ENCODE data around the gene LAMA2. TPM values are rescaled to one million over a fixed set of nuclear protein-coding genes. Genes with fewer than 3 reads are reported as not detected.

The LAMA2 gene
- total and polyA plus RNA-seq, 2 of the 8 experiments (the other 6 are each of a cell fraction or from before 2014, with no cell fraction given): 1.3 to 3.8 TPM

- TF ChIP-seq, protein P1, sequence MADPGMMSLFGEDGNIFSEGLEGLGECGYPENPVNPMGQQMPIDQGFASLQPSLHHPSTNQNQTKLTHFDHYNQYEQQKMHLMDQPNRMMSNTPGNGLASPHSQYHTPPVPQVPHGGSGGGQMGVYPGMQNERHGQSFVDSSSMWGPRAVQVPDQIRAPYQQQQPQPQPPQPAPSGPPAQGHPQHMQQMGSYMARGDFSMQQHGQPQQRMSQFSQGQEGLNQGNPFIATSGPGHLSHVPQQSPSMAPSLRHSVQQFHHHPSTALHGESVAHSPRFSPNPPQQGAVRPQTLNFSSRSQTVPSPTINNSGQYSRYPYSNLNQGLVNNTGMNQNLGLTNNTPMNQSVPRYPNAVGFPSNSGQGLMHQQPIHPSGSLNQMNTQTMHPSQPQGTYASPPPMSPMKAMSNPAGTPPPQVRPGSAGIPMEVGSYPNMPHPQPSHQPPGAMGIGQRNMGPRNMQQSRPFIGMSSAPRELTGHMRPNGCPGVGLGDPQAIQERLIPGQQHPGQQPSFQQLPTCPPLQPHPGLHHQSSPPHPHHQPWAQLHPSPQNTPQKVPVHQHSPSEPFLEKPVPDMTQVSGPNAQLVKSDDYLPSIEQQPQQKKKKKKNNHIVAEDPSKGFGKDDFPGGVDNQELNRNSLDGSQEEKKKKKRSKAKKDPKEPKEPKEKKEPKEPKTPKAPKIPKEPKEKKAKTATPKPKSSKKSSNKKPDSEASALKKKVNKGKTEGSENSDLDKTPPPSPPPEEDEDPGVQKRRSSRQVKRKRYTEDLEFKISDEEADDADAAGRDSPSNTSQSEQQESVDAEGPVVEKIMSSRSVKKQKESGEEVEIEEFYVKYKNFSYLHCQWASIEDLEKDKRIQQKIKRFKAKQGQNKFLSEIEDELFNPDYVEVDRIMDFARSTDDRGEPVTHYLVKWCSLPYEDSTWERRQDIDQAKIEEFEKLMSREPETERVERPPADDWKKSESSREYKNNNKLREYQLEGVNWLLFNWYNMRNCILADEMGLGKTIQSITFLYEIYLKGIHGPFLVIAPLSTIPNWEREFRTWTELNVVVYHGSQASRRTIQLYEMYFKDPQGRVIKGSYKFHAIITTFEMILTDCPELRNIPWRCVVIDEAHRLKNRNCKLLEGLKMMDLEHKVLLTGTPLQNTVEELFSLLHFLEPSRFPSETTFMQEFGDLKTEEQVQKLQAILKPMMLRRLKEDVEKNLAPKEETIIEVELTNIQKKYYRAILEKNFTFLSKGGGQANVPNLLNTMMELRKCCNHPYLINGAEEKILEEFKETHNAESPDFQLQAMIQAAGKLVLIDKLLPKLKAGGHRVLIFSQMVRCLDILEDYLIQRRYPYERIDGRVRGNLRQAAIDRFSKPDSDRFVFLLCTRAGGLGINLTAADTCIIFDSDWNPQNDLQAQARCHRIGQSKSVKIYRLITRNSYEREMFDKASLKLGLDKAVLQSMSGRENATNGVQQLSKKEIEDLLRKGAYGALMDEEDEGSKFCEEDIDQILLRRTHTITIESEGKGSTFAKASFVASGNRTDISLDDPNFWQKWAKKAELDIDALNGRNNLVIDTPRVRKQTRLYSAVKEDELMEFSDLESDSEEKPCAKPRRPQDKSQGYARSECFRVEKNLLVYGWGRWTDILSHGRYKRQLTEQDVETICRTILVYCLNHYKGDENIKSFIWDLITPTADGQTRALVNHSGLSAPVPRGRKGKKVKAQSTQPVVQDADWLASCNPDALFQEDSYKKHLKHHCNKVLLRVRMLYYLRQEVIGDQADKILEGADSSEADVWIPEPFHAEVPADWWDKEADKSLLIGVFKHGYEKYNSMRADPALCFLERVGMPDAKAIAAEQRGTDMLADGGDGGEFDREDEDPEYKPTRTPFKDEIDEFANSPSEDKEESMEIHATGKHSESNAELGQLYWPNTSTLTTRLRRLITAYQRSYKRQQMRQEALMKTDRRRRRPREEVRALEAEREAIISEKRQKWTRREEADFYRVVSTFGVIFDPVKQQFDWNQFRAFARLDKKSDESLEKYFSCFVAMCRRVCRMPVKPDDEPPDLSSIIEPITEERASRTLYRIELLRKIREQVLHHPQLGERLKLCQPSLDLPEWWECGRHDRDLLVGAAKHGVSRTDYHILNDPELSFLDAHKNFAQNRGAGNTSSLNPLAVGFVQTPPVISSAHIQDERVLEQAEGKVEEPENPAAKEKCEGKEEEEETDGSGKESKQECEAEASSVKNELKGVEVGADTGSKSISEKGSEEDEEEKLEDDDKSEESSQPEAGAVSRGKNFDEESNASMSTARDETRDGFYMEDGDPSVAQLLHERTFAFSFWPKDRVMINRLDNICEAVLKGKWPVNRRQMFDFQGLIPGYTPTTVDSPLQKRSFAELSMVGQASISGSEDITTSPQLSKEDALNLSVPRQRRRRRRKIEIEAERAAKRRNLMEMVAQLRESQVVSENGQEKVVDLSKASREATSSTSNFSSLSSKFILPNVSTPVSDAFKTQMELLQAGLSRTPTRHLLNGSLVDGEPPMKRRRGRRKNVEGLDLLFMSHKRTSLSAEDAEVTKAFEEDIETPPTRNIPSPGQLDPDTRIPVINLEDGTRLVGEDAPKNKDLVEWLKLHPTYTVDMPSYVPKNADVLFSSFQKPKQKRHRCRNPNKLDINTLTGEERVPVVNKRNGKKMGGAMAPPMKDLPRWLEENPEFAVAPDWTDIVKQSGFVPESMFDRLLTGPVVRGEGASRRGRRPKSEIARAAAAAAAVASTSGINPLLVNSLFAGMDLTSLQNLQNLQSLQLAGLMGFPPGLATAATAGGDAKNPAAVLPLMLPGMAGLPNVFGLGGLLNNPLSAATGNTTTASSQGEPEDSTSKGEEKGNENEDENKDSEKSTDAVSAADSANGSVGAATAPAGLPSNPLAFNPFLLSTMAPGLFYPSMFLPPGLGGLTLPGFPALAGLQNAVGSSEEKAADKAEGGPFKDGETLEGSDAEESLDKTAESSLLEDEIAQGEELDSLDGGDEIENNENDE (IDR thresholded peaks at IDR 0.05; ENCODE audit: insufficient replicate concordance, low read length): no peak
- TF ChIP-seq YY1 (IDR thresholded peaks at IDR 0.05; ENCODE audit: low read depth, low read length) (no peak), POLR2A (IDR thresholded peaks at IDR 0.05; ENCODE audit: control extremely low read depth in 1 of 2, low read depth in 2 of 2, low read length in 2 of 2) (no peak), MAFK (IDR thresholded peaks at IDR 0.05; ENCODE audit: low read depth, low read length) (no peak)
These were observed 311.5 kb downstream of the LAMA2 start (continued) for GRCh38 chr6:129194306-129194941.
